Colonic mucosa (tissue), 4 donors: ENCODE results near the gene COL20A1. TPM values are rescaled to one million over a fixed set of nuclear protein-coding genes. Genes with fewer than 3 reads are reported as not detected.

Experiments used
- DNase-seq: peaks from one replicate; pipeline ENCODE4 v3.0.0-alpha.2; 2020
- H3K27ac ChIP-seq: fragments of 200-600 bp; one replicate; pipeline ENCODE4 v1.8.0; 2021
- H3K27me3 ChIP-seq: fragments of 200-600 bp; one replicate; pipeline ENCODE4 v1.8.0; 2021
- H3K36me3 ChIP-seq: fragments of 200-600 bp; one replicate; pipeline ENCODE4 v1.8.0; 2021
- H3K4me1 ChIP-seq: fragments of 200-600 bp; one replicate; pipeline ENCODE4 v1.8.0; 2021; ENCODE audit warnings: mild to moderate bottlenecking
- H3K4me3 ChIP-seq: fragments of 200-600 bp; one replicate; pipeline ENCODE4 v1.8.0; 2021
- H3K9ac ChIP-seq, 2 donors: one replicate each; pipeline ENCODE4 v1.7.0; 2013; ENCODE audit warnings: control low read depth in 2 of 2, low read depth in 2 of 2, low read length in 2 of 2
- H3K9me3 ChIP-seq: fragments of 200-600 bp; one replicate; pipeline ENCODE4 v1.8.0; 2021
- intact Hi-C: fragments of 100-400 bp; cut with DNase I; formaldehyde crosslinking; loops from one replicate; pipeline ENCODE4 v1.14.1; 2022
- total RNA-seq, 2 donors: library from RNA; stranded (reverse); fragmentation: NEBNext Ultra II Directional in 1 of 2; extraction: Animal tissue kit (Norgen Biotek cat#: 25700) in 1 of 2; gene quantifications; one replicate each; pipeline ENCODE4 v1.2.1, GENCODE V29; 2021
- TF ChIP-seq, protein P1 (sequence below): fragments of 200-600 bp; IDR thresholded peaks from one replicate; pipeline ENCODE4 v1.8.0; 2022; ENCODE audit warnings: antibody characterized with exemption, mild to moderate bottlenecking
- donor health status: healthy.
- donor health status: DM: no; HTN: no; CAD: no.
- donor health status: DM: no; HTN: no; CAD: no.

Gene COL20A1
- total RNA-seq, 2 donors from 2014 or later: not detected

DNA sequence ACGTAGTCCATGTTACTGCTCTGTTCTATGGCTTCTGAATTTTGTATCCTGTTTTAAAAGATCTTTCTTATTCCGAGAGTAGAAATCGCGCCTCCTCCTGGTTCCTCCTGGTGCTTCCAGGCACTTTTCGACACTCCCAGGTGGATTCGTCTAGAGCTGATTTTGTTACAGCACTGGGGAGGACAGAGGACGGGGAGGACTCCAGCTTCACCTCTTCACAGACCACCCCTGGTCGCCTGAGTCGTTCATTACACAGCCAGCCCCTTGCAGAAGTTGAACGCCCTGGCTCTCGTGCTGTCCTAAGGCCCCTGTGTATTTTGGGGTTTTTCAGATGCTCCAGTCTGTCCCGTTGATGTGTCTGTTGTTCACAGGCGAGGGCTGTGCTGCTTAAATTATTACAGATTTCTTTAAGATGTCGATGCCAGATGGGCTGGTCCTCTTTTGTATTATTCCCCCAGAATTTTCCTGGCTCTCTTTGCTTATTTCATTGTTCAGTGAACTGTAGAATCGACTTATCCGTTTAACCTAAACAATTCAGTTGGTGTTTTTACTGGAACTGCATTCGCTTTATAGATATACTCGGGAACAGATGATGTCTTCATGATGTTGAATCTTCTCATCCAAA, 30.5 kb downstream of the COL20A1 start:
- intact Hi-C loops: no loop called here
- Histone ChIP-seq H3K4me1 (no peaks in the 10 kb centered on the region), H3K36me3 (no peaks in the 10 kb centered on the region), H3K9me3 (no peaks in the 10 kb centered on the region), H3K27me3 (no peaks in the 10 kb centered on the region), H3K9ac (no peak overlapping the region), H3K4me3 (no peak overlapping the region), H3K27ac (no peak overlapping the region)
- DNase-seq: no peak
- TF ChIP-seq, protein P1, sequence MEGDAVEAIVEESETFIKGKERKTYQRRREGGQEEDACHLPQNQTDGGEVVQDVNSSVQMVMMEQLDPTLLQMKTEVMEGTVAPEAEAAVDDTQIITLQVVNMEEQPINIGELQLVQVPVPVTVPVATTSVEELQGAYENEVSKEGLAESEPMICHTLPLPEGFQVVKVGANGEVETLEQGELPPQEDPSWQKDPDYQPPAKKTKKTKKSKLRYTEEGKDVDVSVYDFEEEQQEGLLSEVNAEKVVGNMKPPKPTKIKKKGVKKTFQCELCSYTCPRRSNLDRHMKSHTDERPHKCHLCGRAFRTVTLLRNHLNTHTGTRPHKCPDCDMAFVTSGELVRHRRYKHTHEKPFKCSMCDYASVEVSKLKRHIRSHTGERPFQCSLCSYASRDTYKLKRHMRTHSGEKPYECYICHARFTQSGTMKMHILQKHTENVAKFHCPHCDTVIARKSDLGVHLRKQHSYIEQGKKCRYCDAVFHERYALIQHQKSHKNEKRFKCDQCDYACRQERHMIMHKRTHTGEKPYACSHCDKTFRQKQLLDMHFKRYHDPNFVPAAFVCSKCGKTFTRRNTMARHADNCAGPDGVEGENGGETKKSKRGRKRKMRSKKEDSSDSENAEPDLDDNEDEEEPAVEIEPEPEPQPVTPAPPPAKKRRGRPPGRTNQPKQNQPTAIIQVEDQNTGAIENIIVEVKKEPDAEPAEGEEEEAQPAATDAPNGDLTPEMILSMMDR: no peak

DNA sequence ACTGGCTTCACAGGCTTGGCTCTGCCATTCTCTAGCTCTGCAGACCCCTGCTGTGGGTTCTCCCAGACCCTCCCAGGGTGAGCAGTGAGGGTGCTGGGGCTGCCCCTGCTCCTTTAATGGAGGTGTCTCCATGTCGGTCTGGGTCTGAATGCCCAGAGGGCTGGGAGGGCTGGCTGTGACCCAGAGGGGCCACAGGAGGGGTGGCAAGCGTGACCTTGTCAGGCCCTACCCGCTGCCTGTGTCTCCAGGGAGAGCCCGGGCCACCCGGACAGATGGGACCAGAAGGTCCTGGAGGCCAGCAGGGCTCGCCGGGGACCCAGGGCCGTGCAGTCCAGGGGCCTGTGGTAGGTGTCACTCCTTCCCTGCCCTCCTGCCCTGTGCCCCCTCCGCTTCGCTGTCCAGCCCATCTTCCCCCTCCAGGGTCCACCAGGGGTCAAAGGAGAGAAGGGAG, 32.1 kb downstream of the COL20A1 start:
- no peak overlapping the region for H3K9ac ChIP-seq
- H3K4me1 ChIP-seq: no peaks in the 10 kb centered on the region
- H3K27me3 ChIP-seq: no peaks in the 10 kb centered on the region
- intact Hi-C loops: no loop called here
- no peaks in the 10 kb centered on the region for H3K36me3 ChIP-seq
- no peak for DNase-seq
- H3K27ac ChIP-seq: no peak overlapping the region
- TF ChIP-seq, protein P1: no peak
- H3K4me3 ChIP-seq: no peak overlapping the region
- H3K9me3 ChIP-seq: no peaks in the 10 kb centered on the region

DNA sequence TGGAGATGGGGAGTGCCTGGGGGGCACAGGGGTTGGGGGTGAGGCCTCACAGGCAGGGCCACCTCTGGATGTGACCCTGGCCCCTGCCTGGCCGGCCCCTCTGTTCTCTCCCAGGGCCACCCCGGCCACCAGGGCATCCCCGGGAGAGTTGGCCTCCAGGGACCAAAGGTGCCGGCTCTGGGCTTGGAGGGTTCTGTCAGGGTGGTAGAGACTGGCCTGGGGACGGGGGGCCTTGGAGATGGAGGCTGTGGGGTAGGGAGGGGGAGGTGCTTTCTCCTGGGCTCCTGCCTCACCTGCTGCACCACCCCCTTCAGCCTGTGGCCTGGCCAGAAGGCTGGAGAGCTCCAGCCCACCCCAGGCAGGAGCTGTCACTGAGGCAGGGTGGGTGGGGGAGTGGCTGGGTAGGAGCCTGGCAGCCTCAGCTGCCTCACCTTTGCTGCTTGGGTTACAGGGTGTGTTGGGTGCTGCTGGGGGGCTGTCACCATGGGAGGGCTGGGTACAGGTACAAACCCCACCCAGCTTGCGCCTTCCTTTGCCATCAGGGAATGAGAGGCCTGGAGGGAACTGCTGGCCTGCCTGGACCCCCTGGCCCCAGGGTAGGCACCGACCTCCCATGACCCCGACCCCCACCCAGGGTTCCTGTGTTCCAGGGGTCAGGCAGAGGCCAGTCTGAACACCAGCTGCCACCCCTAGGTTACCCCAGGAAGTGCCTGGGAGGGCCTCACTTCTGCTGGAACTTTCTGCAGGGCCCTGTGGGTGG, 32.7 kb downstream of the COL20A1 start:
- Histone ChIP-seq H3K36me3 (no peaks in the 10 kb centered on the region), H3K4me3 (no peak overlapping the region), H3K4me1 (no peaks in the 10 kb centered on the region), H3K9ac (no peak overlapping the region), H3K9me3 (no peaks in the 10 kb centered on the region), H3K27ac (no peak overlapping the region), H3K27me3 (no peaks in the 10 kb centered on the region)
- intact Hi-C loops: no loop called here
- no peak for DNase-seq
- TF ChIP-seq, protein P1: no peak

DNA sequence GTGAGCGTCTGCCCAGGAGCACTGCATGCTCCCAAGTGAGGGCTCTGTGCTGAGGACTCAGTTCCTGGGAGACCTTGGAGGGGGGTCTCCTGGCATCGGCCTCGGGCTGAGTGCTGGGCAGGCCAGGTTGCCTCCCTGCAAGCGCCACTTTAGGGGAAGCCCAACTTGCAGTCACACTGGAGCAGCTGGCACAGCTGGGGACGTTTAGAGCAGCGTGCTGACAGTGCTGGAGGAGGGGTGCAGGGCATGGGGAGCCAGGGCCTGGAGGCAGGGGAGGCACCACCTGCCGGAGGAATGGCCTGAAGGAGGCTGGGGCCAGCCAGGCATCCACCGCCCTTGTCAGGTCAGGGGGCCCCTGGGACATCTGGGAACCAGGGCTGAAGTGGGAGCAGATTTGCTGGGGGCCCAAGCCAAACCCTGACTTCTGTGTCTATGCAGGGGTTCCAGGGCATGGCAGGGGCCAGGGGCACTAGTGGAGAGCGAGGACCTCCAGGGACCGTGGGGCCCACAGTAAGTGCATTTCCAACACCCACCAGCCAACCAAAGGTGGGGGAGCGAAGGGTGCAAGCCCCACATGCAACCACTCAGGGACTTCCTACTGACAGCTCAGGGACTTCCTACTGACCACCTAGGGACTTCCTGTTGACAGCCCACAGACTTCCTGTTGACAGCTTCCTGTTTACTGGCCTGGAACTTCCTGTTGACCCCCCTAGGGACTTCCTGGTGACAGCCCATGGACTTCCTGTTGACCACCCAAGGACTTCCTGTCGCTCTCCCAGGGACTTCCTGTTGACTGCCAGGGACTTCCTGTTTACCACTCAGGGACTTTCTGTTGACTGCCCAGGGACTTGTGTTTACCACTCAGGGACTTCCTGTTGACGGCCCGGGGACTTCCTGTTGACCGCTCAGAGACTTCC, 33.6 kb downstream of the COL20A1 start:
- no peak overlapping the region for H3K27ac ChIP-seq
- H3K9me3 ChIP-seq: no peaks in the 10 kb centered on the region
- TF ChIP-seq, protein P1: no peak
- H3K4me3 ChIP-seq: no peak overlapping the region
- no peaks in the 10 kb centered on the region for H3K27me3 ChIP-seq
- no peaks in the 10 kb centered on the region for H3K4me1 ChIP-seq
- H3K9ac ChIP-seq: no peak overlapping the region
- no peaks in the 10 kb centered on the region for H3K36me3 ChIP-seq
- intact Hi-C loops: no loop called here
- DNase-seq: no peak

DNA sequence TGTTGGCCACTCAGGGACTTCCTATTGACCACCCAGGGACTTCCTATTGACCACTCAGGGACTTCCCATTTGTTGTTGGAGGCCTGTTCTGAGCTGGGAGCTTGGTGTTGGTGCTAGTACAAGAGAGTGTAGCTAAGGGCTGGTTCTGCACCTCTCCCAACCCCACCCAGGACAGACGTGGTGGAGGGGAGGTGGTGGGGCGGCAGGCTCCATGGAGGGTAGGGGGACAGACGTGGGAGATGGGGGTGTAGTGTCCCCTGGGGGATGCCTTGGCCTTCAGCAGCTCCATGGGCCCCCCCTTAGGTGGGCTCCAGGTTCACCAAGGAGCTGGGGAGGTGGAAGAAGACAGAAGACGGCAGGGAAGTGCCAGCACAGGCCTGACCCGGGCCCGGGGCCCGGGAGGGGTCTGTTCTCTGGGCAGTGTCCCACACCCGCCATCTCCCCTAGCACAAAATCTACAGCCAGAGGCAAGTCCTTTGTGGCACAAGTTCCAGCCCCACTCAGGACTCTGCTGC, 34.3 kb downstream of the COL20A1 start:
- H3K36me3 ChIP-seq: no peaks in the 10 kb centered on the region
- no peak overlapping the region for H3K4me3 ChIP-seq
- no peak overlapping the region for H3K9ac ChIP-seq
- H3K4me1 ChIP-seq: no peaks in the 10 kb centered on the region
- DNase-seq: no peak
- no peaks in the 10 kb centered on the region for H3K9me3 ChIP-seq
- intact Hi-C loops: no loop called here
- TF ChIP-seq, protein P1: no peak
- H3K27me3 ChIP-seq: no peaks in the 10 kb centered on the region
- H3K27ac ChIP-seq: no peak overlapping the region
